Fibroblast of upper back skin (primary cell): ENCODE measurements around the gene HECW1.

Experiments
- DNase-seq: peaks from one replicate; pipeline ENCODE4 v3.0.0-alpha.2; 2013

The HECW1 gene

DNA sequence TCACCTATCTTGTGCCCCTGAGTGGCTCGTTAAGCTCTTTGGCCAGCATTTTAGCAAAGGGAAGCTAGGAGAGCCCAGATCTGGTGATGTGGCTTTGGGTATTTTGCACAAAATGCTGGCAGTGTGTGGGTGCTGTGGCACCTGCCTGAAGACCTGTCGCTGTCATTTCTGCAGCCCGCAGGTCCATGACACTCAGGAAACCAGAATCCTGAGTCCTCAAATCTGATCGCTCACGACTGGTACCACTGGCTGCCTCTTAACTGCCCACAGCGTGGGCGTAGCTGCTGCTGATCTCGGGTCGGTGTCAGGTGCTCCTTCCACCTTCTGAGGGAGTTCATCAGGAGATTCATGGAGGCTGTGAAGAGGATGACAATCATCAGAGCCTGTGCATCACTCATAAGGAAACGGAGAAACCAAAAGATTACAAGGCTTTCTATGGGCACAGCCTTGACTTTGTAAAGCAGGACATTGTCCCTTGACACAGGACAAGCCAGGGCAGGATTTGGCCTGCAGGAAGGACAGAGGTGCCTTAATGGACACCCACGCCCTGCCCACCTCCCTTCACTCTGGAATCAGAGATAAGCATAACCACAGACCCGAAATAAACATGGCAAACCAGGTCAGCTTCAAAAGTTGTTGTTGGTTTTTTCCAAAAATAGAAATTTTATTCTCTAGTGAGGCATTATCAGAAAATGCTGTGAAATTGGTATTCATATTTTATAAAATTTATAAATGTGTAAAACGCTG is 399.5 kb downstream of the HECW1 start:
- DNase-seq: no peak

DNA sequence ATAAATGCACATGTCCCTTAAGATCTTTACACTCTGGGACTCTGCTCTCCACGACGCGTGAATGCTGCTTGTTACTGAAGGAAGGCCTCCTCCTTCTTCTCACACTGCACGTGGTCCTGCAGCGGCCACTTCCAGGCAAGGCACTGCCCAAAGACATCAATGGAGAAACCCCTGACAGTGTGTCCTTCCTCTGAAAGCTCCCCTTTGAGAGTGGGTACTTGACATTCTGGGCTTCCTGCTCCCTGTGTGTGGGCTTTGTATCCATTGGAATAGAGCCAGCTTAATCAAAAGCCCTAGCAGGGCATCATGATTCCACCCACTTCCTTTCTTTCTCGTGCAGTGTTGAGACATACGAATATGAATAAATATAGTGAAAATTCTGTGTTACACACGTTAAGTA is 400.8 kb downstream of the HECW1 start:
- DNase-seq: no peak

DNA sequence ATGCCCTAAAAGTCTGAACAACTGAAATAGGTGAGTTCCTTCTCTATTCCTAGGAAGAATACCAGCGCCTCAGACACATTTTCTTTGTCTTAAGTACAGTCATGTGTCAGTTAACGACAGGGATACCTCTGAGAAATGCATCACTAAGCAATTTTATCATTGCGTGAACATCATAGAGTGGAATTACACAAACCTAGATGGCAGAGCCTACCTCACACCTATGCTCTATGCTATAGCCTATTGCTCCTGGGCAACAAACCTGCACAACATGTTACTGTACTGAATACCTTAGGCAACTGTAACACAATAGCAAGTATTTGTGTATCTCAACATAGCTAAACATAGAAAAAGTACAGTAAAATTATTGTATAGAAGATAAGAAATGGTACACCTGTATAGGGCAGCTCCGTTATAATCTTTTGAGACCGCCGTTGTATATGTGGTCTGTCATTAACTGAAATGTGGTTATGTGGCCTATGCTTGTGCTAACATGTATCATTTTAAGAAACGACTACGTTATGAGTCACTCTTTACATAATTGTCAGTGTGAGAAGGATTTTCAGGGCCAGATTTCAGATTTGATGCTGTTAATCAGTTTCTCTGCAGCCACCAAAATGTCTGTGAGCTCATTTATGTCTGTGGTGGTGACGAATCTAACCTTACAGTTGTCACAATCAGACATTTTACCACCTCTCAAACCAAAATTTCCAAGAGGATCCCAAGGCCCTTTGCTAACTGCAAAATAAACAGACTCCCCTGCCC is 404.3 kb downstream of the HECW1 start:
- peak; percentile 50 for DNase-seq

DNA sequence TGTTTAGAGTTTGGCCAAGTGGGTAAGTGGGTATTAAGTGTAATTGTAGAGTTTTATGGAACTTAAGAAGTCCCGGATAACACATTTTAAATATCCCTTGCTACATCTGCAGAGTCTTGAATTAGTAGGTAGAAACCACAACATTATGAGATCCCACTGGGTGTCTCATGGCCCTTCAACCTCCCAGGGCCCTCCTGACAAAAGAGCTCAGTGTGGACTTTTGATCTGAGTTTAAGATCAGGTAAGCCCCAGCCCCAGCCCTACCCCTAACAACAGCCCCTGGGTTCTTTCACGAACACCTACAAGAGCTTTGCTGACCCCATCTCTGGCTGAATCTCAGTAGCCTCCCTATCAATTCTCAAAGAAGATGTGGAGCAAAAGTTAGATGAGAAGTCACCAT is 405.0 kb downstream of the HECW1 start:
- no peak for DNase-seq

DNA sequence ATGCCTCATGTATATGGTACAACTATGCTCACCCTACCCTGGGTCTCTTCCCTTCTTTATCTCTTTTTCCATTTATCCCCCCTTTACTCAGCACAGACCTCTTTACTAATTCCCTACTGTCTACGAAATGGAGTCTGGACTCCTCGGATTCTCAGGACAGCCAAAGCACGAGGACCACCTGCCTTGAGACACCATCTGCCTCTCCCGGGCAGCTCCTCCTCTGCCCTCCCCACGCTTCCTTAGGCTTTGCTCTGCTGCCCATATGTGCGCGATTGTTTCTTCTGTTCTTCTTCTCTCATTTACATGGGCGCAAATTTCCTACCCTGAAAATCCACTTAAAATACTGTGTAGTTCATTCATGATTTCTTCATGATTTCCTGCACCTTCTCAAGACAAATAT is 407.8 kb downstream of the HECW1 start:
- DNase-seq: no peak

DNA sequence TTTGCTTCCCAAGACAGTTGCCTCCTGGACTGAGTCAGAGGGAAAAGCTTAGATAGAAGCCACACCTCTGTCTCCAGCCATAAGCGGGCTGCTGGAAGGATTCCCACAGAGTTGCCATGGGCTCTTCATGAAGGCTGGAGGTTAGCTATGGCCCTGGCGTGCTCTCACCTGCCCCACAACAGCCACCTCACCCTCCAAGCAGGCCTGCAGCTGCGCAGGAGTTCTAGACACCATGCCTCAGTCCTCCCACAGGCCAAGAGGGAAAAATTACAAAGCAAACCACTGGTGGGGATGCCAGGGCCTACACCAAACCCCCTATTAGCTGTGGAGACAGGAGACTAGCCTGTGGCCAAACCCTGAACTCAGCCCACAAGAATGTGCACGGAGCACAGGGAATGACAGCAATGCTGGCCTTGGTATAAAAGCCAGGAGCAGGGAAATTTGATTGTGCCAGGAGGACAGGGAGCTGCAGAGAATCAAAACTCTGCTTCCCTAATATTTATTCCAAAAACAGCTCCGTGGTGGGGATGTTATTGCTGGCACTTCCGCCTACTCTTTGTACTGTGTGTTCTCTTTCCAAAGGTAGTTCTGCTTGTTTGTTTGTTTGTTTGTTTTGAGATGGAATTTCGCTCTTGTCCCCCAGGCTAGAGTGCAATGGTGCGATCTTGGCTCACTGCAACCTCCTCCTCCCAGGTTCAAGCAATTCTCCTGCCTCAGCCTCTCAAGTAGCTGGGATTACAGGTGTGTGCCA is 410.1 kb downstream of the HECW1 start:
- DNase-seq: peak; percentile 81

DNA sequence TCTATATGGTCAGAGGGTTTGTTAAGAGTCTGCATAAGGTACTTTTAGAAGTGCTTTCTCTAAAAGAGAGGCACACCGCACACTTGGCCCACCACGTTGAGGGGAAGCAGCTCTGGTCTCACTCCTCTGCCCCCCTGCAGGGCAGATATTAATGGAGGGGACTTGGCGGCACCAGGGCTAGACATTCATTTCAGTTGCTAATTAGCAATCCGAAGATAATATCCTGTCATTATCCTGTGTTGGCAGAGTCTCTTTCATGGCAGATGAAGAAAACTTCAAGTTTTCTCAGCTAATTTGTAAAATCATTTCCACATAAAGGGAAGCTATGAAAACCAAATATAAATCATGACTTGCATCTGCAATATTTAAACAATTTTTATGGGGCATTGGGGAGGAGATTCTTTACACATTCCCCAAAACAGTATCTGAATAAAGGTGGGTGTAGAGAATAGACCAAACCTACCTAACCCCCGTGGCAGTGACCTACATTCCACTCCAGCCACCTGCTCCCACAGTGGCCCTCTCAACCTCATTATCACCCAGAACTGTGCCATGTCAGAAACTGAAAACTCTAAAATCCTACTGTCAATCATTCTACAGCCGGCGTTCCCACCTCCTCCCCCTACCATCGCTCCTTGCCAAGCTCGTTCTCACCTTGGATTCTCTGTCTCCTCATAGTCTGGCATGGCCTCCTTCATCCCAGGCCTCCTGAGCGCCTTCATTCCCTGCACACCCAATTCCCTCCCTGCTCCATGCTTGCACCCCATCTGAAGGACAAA is 416.3 kb downstream of the HECW1 start:
- DNase-seq: no peak

DNA sequence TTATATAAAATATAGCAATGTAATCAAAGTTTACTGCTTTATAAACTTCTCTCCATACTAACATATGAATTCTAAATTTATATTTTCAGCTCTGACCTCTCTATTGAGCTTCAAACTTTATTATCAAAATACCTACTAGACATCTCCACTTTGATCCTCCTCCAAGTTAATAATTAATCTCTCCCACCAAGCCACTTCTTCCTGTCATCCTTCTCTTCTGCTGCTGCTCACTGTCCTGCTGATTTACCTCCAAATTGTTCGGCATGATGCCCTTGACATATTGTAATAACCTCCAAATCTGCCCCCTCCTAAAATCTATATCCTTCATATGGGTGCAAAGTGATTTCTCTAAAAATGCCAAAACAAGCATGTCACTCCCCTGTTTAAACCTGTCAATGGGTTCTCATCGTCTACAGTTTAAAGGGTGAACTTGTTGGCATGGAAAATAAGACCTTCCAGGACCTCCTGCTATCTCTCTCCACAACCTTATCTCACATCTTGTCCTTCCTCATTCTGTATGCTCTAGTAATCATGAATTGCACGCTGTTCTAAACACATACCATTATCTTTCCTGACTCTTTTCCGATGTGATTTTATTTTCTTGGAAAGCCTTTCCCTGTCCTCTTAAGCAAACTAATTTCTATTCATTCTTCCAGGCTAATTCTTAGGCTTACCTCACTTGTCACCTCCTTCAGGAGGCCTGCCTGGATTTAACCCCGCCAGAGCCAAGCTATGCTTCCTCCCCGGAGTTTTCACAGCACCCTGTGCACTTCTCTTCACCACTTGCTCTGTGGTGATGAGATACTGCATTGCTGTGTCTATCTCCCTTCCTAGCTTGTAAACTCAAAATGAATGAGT is 418.3 kb downstream of the HECW1 start:
- DNase-seq: no peak

DNA sequence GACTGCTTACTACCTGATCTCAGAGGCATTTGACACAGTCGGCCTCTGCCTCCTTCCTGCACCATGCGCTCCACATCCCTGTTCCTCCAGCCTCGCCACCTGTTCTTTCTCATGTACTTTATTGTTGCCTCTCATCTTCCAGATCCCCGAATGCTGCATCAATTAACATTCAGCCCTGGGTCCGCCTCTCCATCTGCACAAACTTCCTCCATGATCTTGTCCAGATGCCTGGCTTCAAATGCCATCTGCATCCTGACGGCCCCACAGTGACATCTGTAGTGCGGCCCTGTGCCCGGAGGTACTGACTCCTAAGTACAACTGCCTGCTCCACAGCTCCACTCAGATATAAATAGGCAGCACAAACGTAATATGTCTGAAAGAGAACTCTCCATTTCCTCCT is 419.3 kb downstream of the HECW1 start:
- no peak for DNase-seq

DNA sequence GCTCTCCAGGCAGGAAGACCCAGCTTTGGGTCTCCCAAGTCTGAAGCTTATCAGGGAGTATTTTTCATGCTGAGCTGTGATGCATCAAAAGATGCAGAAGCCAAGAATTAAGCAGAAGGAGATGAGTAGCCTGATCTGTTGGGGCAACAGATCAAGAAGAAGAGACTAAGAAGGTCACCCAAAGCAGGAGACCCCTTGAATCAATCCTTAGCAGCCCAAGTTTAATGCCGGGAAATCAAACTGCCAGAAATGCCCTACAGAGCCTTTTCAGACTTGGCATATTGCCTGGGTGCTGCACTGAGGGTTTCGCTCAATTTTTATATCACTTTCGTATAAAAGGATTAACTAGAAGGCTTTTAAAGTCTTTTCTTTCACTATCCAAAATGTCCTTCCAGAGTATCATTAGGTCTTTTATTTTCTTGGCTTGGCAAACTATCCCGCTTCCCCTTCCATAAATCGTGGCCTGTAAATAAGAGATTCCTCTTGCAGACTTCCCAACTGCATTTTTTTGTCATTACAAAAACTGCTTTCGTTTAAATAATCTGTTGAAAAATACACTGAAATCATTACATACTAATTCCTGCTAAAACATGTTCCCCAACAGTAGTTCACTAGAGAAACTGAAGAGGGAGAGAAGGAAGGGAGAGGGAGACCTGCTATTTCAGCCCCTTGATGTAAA is 421.5 kb downstream of the HECW1 start:
- DNase-seq: peak; percentile 77

DNA sequence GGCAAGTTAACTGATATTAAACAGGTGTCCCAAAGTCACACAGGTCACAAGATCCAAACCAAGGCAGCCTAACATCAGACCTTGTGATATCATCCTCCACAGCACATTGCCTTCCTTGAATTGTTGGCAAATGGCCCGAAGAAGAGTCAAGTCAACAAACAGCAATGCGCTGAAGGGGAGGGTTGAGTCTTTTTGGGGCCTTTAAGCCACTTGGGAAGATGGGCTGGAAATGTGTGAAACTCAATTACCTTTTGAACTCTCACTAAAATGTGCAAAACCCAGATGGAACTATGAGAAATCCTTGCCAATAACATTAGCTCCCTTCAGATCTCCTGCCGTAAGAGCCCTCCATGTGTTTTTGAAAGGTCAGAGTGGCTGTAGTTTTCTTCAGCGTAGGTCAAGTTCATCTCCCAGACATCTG is 422.6 kb downstream of the HECW1 start:
- DNase-seq: peak; percentile 74

DNA sequence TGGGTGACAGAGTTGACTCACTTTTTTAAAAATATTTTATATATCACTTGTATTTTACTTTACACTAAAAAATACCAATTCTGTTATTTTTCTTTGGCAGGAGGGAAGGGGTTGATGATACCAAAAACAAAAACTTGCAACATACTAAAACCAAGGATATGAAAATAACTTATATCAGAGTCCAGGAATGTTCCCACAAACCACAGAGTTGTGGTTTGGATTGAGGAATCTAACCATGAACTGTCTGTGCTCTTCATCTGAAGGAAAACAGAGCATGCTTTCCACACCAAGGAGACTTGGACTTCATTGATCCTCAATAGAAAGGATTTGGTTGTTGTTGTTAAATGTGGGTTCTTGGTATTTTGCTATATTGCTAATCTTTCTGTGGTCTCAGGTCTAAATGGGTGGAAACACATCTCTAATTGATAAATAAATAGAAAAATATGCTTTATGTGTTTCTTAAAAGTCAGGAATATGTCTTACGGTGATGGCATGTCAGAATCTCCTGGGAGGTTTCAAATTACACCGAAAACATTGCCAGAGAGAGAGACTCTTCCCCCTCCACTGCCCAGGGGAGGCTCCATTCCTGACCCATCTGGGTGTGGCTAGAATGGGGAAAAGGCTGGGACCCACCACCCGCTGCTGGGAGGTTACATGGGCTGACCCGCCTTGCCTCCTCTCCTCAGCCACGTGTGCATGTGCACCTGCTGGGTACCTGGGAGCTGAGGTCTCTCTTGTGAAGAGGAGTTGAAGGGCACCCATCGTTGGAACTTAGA is 423.6 kb downstream of the HECW1 start:
- DNase-seq: peak; percentile 96

DNA sequence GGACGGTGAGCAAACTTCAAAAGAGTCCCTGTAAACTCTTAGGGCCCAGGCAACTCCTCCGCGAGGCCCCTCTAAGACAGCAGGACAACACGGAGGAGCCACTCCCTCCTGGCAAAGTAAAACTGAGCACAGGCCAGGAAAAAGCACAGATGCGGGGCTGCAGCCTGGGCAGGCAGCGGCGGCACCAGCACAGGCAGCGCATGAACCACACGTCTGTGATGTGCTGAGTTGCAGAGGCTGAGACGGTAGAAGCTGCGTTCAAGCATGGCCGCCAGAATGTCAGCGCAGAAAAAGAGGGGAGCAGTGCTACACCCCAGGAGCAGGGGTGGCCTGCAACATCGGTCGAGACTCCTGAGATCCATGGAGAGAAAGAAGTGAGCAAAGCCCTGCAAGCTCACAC is 424.3 kb downstream of the HECW1 start:
- DNase-seq: no peak

DNA sequence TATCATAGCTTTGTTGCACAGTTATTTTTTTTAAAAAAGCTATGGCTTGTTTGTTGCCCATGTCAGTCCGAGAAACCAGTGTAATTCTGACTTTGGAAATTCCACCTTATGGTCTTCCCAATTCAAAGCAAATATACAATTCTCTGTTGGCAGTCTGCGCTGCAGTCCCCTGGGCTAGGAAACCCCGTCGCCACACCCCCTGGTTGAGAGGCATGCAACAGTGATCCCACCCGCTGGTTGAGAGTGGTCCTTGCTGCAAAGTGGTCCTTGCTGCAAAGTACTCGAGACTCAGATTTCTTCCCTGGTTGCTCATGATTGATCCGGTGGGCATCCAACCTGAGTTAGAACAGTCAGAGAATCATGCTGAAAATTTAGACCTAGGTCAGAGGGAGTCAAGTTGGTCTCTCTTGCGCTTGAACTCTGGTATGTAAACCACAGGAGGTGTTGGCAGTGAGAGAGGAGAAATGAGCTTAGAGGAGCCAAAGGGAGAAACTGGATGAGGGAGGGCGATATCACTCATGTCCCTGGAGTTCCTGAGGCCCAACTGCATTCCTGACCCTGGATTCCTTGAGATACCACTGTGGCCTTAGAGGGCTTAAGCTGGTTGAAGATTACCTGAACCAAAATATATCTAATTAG is 425.4 kb downstream of the HECW1 start:
- peak; percentile 67 for DNase-seq

DNA sequence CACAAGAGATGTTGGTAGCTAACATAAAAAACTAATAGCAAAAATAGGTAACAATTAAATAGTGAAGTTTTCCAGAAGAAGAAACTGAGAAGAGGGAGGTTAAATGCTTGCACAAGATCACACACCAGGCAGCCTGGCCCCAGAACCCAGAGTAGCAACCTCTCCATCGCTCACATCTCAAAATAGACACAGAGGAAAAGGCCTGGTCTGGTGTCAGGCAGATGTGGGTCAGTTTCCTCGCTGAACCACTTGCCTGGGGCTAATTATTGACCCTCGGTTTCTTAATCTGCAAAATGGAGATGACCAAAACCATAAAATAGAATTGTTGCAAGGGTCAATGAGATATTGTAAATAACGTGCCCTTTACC is 425.9 kb downstream of the HECW1 start:
- DNase-seq: no peak

DNA sequence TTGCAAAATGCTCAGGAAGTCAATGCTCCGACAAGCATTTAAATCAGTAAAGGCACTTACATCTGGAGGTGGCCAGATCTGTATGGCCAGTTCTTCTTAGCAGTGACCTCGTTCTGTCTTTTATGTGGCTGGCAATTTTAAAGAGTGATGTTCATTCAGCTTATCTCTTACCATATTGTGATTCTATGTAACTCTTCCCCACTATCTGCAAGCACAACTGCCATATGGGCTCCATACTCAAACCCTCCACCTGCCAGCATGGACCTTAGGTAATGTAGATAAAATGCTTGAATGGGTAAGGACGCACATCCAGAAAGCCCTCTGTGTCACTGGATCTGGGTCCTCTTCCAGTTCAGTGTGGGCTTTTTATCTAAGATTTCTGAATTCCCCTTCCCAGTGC is 428.0 kb downstream of the HECW1 start:
- no peak for DNase-seq

DNA sequence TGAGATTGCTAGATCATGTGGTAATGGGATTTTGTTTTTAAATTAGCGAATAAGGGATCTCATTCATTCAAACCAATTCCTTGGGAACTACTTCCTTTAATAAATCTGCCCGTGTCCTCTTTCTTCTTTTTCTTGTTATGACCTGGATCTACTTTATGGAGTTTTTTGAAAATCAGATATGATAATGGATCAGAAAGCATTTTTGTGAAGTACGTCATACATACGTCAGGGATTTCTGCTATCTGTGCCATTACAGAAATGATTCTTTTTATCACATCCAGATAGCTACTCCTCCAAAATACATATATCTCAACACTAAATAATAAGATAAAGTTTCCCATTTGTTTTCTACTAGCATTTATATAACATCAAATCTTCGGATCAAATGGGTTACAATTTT is 430.3 kb downstream of the HECW1 start:
- DNase-seq: no peak

DNA sequence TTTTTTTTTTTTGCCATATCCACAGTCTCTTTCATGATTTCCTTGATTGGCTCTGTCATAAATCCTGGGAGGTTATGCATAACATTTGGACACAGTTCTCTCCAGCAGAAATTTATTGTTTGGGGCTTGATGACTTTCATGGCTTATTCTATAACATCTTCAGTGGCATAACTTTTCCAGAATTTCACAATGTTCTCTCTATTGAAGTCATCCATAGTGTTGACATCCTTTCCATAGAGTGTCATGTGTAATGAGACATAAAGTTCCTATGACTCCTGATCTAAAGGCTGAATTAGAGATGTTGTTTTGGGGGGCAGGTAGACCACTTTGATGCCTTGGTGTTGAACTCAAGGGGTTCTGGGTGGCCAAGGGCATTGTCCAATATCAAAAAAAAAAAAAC is 433.8 kb downstream of the HECW1 start:
- no peak for DNase-seq

DNA sequence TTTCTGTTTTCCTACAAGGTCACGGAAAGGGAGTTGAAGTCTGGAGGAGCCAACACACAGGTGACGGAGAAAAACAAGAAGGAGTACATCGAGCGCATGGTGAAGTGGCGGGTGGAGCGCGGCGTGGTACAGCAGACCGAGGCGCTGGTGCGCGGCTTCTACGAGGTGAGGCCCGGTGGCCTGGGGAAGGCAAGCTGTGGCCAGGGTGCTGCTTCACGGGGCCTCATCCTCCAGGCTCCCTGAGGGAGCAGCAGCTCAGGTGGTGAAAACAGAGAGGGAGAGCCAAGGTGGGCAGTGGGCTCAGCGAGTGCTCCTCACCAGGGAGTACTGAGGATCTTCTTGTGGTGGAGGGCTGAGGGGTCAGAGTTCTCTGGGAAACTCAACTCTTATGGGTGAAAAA is 438.0 kb downstream of the HECW1 start:
- DNase-seq: no peak

DNA sequence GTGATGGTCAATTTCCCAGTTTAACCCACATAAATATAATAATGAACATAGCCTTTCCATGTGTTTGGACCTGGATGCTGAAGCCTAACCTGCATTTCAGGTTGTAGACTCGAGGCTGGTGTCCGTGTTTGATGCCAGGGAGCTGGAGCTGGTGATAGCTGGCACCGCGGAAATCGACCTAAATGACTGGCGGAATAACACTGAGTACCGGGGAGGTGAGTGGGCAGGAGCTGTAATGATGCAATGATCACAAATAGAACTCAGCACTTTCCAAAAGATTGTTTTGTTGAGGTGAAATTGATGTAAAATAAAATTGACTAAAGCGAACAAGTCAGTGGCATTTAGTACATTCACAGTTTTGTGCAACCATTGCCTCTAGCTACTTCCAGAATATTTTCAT is 439.7 kb downstream of the HECW1 start:
- DNase-seq: no peak
